GM21529 (cell line): ENCODE measurements around the gene PTGES2.

Source experiments
- ATAC-seq: cut with Tn5 transposase; IDR thresholded peaks from one replicate; pipeline ENCODE4 v1.9.1; 2021; ENCODE audit not compliant: unreplicated experiment

The PTGES2 gene

DNA sequence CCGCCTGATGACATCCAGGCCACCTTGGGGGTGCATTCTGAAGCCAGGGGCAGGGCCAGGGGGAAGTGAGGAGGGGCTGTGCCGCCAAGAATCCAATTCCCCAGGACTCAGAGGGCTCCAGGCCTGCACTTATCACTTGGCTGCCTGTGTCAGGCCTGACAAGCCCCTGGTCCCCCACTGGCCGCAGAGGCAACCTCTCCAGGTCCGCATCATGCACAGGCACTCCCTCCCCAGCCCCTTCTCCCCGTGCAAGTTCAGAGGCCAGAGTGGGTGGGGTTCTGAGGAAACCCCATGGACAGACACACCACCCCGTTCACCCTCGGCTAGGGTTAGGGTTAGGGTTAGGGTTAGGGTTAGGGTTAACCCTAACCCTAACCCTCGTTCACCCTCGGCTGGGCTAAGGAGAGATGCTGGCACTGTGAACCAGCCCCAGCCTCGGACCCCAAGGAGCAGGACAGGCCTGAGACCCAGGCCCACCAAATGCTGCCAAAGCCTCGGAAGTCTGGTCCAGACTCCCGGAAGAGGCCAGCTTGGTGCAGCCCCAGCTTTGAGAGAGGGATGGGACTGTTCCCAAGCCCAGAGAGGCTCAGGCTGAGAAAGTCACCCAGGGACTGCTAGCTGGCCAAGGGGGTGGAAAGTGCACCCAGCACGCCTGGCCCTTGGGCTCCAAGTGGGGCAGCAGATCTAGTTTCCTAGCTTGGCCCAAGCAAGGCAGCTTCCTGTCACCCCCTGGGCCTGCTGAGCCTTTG lies 26.6 kb upstream of the PTGES2 start:
- ATAC-seq: no peak

DNA sequence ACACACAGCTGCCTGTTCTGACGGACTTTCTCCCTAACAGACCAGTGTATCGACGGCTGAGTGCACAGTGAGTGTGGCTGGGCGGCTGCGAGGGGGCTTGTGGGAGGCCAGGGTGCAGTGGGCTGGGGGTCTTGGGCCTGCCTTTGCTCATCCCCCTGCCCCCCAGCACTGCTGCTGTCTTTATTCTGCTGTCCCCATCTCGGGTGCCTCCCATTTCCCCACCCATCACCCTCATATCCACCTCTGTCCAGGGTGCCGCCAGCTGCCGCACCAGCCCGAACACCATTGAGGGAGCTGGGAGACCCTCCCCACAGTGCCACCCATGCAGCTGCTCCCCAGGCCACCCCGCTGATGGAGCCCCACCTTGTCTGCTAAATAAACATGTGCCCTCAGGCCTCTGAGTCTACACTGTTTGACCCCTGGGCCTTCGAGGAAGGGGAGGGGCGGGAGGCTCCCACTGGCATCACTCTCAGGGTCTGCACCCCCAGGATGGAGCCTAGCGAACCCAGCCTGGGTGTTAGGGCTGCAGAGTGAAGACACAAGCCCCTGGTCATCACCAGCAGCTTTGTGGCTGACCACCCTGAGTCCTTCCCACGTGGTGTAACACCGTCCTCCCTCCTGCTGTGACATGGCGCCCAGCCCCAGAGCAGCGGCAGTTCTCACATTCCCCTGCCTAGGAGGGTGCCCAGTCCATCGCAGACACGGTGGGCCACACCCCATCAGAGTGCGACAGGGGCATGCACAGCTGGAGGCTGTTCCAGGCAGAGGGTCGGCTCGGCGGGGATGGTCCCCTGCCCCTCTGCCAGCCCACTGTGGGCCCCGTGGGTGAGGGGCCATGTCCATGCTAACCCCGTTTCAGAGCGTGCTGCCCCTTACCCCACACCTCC lies 25.8 kb upstream of the PTGES2 start:
- no peak for ATAC-seq

DNA sequence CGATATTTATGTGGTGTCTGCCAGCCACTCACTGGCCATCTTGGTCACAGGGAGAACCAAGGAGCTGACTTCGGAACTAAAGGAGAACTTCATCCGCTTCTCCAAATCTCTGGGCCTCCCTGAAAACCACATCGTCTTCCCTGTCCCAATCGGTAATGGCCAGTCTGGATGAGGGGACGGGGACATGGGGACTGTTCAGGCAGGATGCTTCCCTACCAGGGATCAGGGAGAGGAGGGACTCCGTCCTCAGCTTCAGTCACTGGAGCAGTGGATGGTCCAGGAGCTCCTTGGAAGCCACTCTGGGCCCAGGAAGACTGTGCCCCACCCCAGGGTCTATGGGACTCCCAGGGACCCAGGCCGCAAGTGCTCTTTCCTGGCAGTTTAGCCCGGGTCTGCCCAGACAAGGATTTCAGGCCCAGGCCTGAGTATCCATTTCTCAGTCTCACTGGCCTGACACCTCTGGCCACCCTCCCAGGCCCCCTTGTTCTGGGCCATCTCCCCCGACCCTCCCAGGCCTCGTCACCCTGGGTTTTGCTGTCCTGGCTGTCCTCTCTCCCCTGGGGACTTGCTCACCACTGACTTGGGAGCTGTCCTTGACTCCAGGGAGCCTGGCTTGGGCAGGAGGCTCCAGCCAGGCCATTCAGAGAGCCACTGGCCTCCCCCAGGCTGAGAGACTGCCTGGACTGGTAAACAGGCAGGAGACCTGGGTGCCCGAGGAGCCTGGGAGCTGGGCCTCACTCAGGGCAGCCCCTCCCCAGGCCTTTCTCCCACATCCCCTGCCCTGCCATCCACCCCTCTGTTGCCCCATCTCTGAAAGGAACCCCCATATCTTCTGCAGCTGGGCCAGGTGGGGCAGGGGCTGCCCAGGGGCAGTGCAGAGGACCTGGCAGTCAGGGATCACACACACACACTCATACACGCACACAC lies 24.9 kb upstream of the PTGES2 start:
- no peak for ATAC-seq

DNA sequence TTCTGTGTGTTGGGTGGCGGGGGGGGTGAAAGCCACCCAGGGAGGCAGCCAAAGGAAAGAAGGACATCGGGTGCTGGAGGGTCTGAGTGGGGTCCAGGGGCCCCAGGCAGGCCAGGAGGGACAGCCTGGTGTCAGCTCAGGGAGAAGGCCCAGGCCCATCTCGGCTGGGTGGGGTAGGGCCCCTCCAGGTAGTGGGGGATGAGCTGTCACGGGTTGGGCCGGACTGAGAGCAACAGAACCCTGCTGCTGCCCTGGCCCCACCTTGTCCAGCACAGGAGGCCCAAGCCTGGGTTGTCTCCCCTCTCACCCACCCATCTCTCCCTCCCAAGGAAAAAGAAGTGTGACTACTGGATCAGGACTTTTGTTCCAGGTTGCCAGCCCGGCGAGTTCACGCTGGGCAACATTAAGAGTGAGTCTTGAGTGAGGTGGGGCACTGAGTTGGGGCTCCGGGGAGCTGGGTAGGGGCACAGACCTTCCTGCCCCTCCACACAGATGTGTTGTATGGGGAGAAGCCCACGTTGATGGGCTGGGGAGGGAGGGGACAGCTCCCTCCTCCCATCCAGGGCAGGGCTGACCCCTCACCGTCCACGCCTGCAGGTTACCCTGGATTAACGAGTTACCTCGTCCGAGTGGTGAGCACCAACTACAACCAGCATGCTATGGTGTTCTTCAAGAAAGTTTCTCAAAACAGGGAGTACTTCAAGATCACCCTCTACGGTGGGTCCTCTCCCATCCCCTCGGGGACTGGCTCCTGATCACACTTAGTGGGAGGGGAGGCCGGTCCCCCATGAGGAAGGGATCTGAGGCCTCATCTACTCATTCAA lies 24.0 kb upstream of the PTGES2 start:
- no peak for ATAC-seq

DNA sequence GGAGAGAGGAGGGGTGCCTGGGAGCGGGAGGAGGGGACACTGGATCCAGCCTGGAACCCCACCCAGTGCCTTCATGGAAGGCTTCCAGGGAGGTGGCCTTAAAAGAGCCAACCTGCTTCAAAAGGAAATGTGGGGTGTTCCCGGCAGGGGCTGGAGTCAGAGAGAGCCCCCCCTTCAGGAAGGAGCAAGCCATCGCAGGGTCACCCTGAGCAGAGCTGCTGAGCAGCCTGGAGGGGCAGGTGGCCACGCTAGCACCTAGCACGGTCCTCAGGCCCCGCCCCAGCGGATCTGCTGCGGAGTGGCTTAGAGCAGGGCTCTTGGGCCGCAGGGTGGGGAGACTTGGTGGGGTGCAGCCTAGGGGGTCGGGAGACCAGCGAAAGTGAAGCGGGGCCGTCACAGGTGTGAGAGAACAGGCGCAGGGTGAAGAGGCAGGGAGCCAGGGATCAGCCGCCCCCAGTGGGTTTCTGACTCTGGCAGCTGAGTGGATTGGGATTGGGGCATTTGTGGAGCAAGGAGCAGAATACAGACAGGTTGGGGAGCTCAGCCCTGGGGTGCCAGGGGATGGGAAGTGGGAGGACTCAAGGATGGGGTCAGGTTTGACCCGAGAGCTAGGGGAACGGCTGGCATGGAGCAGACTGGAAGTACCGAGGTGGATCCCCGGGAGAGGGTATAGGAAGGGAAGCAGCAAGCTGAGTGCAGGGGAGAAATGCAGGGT lies 23.2 kb upstream of the PTGES2 start:
- ATAC-seq: no peak

DNA sequence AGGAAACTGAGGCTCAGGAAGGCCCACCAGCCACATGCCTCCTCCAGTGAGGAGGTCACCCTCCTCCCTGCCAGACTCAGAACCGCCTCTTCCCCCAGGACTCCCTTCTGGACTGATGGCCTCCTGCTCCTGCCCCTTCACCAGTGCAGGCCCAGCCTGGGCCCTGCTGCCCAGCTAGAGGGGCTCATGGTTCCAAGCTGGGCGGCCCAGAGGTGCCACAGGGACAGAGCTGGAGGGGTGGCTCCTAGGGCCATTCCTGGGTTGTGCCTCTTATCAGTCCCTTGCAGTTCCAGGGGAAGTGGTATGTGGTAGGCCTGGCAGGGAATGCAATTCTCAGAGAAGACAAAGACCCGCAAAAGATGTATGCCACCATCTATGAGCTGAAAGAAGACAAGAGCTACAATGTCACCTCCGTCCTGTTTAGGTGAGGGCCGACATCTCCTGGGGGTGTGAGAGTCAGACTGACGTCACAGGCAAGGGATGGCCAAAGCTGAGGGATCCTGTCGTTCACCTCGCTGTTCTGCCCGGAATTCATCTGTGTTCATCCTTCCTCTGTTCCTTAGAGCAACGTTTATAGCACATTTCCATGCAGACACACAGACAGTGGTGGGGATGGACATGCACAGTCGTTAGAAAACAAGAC lies 22.5 kb upstream of the PTGES2 start:
- no peak for ATAC-seq

DNA sequence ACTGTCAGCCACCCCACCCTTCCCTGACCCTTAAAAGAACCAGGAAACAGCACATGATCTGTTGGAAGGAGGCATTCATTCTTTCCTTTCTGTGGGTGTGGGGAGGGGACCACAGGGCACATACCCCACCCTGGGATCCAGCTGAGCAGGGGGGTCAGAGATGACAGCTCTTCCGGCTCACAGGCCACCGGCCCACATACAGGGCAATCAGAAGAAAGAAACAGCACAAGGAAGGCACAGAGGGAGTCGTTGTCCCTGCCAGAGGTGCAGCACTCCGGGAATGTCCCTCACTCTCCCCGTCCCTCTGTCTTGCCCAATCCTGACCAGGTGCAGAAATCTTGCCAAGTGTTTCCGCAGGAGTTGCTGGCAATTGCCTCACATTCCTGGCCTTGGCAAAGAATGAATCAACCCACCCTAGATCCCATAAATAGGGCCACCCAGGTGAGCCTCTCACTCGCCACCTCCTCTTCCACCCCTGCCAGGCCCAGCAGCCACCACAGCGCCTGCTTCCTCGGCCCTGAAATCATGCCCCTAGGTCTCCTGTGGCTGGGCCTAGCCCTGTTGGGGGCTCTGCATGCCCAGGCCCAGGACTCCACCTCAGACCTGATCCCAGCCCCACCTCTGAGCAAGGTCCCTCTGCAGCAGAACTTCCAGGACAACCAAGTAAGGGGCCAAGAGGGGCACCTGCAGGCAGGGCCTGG lies 21.6 kb upstream of the PTGES2 start, which contains the start of gene LCN2:
LCN2 (plus strand) TSS at position 453 of the 701 bp plus-strand sequence; CDS start at position 526, 73 bp downstream.
- no peak for ATAC-seq

DNA sequence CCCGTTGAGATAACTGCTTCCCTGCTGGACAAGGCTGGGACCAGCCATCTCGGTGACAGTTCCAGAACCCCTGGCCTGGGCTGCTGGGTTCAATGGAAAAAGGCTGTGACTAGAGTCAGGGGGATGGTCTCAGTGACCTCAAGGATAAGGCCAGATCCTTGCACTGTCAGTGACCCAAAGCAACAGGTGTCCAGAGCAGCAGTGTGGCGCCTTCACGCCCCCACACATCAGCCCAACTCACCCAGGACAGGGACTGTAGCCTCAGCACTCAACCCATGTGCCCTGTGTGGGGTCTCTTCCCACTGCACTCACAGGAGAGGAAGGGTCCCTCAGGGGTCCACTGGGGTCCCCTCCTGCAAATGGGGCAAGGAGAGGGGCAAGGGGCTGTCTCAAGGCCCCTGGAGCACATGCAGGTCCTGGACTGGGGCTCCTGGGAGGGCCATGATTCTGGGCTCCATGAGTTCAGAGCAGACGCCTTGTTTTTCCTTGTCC lies 21.0 kb upstream of the PTGES2 start:
- ATAC-seq: no peak

DNA sequence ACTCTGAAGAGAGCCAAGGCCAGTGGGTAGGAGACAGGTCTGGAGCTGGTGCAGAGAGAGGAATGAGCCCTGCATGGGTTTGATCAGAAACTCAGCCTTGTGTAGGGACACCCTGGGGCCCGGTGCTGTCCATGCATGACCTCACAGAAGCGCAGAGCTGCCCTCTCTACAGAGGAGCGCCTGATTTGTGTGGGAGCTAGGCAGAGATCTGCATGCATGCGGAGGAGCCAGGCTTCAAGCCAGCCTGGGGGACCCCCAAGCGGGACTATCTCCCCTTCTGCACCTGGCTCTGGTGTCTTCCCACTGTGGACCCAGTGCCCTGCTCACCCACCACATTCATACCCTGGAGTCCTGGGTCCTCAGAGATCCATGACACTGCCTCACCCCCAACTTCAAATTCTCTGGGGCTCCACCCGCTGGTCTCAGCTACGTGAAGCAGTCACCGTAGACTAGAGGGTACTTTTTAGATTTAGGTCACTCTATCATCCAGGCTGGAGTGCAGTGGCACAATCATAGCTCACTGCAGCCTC lies 19.1 kb upstream of the PTGES2 start:
- ATAC-seq: no peak

DNA sequence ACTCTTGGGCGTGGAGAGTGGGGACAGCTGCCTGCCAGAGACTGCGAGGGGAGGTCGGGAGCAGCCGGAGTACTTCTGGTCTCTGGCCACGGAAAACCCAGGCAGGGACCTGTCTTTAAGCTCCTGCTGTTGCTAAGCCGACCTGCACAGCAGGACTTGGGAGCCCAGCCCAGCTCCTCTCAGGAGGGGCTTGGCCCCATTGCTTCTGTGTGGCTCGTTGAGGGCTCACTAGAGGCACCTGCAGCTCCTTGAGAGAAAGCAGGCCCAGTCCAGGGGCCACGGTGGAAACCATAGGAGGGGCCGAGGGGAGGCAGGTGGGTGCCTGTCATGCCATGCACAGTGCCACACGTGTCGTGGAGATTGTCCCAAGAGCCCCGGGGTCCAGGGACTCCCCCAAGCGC lies 18.4 kb upstream of the PTGES2 start:
- no peak for ATAC-seq

DNA sequence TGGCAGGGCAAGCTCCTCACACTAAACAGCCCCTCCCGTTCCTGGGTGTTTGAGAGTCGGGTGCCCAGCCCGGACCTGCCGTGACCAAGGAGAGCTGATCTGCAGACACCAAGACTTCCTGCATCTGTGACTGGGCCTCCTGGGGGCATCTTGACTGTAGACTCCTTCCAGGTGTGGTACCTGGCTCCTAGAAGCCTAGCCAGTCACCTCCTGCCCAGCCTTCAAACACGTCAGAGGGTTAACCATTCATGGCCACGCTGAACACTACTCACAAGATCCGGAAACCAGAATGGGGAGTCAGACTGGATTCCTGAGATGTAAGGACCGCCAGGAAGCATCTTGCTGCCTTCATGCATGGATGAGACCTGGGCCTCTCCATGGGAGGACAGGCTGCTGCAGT lies 18.0 kb upstream of the PTGES2 start:
- no peak for ATAC-seq

DNA sequence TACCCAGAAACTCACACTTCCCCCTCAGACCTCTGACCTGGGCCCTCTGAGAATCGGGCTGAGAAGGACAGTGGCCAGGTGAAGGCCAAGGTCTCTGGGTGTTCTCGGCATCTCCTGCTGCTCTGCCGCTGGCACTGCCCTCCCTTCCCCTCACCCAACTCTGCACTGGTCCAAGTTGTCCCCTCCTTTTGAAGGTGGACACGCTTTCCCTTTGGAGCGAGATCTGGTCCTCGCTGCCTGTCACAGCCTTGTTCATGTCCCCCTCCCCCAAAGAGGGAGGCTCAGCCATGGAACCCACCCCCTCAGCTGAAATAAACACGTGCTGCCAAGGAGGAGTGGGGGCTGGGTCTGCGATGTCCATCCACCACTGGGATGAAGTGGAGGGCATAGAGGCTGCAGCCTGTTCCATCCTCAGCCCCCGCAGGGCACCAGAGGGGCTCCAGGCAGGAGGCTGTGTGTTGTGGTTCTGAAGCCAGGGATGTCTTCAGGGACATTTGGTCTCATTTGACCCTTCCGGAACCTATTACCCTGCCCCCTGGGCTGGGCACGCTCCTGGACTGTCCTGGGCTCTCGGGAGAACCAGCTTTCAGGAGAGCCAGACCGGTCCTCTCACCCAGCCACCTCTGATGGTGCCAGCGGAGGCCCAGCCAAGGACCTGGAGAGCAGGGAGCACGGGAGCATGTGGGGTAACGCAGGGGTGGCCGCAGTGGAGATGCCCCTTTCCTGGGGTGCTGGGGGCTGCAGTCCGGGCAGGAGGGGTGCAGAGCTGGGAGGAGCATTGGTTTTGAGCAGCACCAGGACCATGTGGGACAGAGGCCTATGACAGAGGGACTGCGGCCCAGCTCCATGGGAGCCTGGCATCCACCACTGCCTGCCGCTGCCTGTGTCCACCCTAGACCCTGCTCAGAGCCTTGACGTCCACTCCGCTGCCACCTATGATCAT lies 17.0 kb upstream of the PTGES2 start:
- no peak for ATAC-seq

DNA sequence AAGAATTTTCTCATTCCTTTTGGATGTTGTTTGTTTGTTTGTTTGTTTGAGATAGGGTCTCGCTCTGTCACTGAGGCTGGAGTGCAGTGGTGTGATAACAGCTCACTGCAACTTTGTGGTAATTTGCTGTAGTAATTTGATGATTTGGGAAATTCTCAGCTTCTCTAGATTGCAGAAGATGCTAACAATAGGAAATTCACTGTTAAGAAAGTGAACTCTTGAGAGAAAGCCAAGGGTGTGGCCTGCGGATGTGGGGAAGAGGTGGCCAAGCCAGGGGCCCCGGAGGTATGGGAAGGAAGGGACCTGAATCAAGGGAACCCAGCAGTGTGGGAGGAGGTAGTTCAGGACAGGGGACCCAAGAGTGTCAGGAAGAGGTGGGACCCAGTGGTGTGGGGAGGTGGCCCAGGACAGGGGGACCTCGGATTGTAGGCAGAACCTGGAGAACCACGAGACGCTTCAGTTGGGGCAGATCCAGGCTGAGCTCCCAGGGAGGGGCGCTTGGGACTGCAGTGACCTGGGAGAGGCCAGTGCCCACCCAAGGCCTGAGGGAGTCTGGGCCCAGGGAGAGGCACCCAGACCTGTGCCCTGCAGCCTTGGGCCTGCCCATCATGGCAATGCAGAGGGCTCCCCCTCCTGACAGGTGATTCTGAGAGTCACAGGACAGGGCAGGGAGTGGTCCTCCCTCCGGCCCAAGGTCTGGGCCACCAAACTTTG lies 16.2 kb upstream of the PTGES2 start:
- ATAC-seq: no peak

DNA sequence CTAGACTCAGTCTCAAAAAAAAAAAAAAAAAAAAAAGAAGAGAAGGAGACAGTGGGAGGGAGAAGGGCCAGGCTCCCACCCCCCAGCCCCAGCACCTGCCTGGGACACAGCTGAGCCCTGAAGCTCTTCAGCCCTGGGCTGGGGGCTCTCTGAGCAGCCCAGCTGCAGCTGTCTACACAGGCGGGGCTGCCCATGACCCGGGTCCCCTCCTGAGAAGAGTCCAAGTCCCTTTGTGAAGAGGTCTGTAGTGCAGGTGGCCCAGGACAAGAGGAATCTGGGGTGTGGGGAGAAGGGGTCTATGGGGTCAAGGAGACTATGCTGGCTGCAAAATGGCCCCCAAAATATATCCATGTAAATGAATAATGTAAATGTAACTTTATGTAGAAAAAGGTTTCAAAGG lies 15.1 kb upstream of the PTGES2 start:
- no peak for ATAC-seq

DNA sequence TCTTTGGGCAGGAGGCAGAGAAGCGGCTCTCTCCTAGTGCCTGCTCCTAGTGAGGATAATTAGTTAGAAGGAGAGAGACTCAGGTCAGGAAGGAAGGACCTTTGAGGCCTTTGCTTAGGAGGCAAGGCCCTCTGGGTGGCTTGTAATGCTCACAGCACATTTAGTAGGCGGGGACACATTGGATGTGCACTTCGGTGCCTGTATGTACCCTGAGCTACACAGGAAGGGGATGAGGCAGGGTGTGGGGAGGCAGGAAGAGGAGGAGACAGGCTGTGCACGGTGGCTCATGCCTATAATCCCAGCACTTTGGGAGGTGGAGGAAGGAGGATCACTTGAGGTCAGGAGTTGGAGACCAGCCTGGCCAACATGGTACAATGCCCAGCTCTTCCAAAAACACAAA lies 14.5 kb upstream of the PTGES2 start:
- ATAC-seq: no peak

DNA sequence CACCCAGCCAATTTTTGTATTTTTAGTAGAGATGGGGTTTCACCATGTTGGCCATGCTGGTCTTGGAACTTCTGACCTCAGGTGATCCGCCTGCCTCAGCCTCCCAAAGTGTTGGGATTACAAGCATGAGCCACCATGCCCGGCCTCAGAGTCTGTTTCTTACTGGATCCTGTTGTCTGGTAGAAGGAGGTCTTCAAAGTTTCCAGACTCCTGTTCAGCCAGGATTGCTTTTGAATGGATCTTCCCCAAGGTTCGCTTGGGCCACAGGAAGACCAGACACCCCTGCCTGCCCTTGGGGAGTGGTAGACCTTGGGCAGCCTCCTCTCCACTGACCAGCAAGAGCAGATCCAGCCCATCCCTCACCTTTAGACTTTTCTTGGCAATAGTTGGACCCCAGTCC lies 14.1 kb upstream of the PTGES2 start:
- ATAC-seq: no peak
